ENCODE results near the gene NDUFA5.
A peak's percentile ranks its signal among the peaks of the same experiment; 100 is the strongest.

The NDUFA5 gene

GRCh38 chr7:123557398-123558288 lies at the start of gene NDUFA5:
TSS of gene NDUFA5 (minus strand) at chr7:123557818. CDS start at chr7:123557795, 23 bp downstream.
- DNase-seq (ENCODE audit: low spot score) = peak; percentile 95

DNA sequence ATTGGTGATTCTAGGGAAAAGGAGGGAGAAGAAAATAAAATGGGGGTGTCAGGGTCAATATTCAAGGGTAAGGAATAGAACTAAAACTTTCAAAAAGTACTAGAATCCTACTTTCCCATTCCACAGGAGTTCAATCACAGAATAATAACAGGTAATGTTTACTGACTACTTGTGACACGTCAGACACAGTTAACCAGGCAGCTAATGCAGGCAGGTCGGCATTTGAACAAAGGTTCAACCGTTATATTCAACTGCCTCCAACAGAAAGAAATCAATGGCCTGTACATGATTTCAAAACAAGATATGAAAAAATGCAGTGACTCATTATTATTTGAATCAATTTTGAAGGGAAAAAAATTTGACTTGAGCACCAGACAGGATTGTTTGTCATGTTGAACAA lies 47.1 kb upstream of the NDUFA5 start:
- no peak for DNase-seq (ENCODE audit: low spot score)

DNA sequence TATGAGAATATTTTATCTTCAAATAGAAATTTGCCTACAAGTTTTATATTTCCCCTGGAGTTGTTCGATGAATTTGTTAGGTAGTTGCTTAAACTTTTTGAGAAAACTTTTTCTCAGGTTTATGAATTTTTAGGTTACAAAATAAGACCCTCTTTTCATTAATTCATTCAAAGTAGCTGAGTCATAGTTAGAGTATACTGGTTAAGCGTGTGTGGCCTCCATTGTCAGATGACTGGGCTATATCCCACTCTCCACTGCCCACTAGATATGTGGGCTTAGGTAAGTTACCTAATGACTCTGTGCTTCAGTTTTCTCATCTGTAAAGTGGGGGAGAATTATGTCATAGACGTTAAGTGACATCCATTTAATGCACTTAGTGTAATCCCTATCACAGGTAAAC lies 45.0 kb upstream of the NDUFA5 start:
- DNase-seq (ENCODE audit: low spot score) = no peak

GRCh38 chr7:123601530-123601929 lies 43.9 kb upstream of the NDUFA5 start, which contains the start of gene ASB15:
TSS of gene ASB15 (plus strand) at chr7:123601821. CDS start at chr7:123614503, 12,682 bp downstream.
- DNase-seq (ENCODE audit: low spot score) = no peak

- DNase-seq (ENCODE audit: low spot score) = no peak
Observed at GRCh38 chr7:123600876-123601275, 43.3 kb upstream of the NDUFA5 start.

DNA sequence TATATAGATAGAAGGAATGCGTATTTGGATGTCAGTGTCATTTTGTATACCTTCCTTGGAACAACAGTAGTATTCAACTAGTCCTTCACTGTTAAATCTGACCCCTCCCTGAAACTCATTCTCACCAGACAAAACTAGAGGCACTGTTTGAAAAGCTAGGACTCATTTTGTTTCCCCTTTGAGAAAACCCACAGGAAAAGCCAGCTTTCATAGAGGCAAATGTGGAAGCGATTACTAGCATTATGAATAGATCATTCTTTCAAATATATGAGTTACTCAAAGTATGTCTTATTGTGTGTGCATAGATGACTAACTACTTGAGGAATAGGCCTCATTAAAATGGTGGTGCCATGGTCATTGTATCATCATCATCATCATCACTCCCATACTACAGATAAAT lies 42.1 kb upstream of the NDUFA5 start:
- DNase-seq (ENCODE audit: low spot score) = no peak

DNA sequence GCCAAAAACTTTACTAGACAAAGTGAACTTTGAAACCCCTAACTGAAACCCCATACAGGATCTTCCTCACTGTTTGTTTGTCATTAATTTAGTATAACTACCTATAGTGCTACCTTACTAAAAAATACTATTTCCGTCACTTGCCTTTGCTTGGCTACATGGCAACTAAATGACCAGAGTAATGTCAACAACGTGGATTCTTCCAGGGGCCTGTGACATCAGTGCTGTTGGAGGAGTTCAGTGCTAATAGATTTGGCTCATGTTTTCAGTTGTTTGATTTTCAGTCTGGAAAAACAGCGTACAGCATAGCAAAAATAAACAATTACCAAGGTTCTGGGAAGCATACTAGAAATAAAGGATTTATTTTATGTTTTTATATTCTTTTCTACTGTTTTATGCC lies 41.0 kb upstream of the NDUFA5 start:
- DNase-seq (ENCODE audit: low spot score) = no peak

DNA sequence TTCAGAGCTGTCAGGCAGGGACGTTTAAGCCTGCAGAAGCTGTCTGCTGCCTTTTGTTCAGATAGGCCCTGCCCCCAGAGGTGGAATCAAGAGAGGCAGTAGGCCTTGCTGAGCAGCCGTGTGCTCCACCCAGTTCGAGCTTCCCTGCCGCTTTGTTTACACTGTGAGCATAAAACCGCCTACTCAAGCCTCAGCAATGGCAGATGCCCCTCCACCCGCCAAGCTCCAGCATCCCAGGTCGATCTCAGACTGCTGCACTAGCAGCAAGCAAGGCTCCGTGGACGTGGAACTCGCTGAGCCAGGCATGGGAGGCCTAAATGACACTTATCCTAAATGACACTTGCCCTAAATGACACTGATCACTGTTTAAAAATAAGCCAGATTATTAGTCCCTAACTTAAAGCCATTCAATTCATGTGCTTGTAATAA lies 37.2 kb upstream of the NDUFA5 start:
- DNase-seq (ENCODE audit: low spot score) = no peak

GRCh38 chr7:123588376-123588775 lies 30.8 kb upstream of the NDUFA5 start:
- no peak for DNase-seq (ENCODE audit: low spot score)

DNA sequence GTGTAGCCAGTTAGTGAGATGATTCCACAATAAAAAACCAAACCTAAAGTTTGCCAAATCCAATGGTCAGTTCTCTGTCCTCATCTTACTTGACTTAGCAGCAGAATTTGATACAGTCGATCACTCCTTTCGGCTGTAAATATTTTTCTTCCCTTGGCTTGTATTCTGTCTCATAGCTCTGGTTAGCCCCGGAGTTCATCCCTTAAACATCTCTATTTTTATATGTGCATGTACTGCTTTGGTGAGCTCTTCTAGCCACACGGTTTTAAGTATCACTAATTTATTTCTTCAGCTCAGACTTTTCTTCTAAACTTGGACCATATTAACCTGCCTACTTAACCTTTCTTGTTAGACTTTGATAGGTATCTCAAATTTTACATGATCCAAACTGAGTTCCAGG lies 26.2 kb upstream of the NDUFA5 start:
- no peak for DNase-seq (ENCODE audit: low spot score)

DNA sequence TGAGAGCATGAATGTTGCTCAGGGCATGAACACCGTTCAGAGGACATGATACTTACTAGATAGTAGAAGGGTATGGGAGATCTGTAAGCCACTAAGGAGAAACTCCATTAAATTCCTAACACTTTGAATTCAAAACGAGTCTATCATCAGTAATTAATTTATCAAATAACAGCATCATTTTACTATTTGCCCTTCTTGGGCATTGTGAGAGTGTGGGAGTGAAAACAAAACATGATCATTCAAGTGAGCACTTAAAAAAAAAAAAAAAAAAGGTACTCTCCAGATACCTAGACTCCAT lies 23.5 kb upstream of the NDUFA5 start:
- no peak for DNase-seq (ENCODE audit: low spot score)

DNA sequence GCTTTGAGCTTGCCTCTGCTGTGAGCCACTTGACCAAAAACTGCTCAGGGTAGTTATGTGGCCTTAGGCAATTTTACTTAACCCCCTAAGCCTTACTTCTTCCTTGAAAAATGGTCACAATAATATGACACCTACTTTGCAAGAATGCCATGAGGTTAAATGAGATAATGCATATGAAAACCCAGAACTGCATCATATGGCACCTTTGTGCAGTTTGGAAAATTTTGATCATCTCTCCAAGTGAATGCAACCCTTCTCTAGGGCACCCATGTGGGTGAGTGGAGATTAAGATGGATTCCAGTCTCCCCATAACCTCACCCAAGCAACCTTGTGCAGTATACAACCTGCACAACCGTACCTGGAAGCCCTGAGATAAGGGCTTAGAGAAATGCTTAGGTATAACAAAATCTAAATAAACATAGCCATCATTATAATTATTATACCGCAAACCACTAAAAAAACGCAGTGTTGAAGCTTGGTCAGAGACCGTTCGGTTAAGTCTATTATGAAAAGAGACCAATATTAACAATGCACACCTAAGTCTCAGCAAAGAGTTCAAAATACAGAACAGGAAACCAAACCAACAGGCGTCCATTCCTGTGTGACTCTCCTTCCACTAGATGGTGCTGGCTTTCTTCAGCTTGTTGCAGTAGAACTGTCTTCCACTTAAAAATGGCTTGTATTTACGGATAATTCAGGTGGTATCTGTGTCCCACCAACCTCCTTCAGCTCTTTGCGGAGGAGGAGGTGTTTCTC lies 23.0 kb upstream of the NDUFA5 start:
- DNase-seq (ENCODE audit: low spot score) = no peak

- no peak for DNase-seq (ENCODE audit: low spot score)
Observed at GRCh38 chr7:123579416-123579815, 21.8 kb upstream of the NDUFA5 start.

GRCh38 chr7:123573896-123574467 lies 16.4 kb upstream of the NDUFA5 start:
- DNase-seq (ENCODE audit: low spot score) = no peak

DNA sequence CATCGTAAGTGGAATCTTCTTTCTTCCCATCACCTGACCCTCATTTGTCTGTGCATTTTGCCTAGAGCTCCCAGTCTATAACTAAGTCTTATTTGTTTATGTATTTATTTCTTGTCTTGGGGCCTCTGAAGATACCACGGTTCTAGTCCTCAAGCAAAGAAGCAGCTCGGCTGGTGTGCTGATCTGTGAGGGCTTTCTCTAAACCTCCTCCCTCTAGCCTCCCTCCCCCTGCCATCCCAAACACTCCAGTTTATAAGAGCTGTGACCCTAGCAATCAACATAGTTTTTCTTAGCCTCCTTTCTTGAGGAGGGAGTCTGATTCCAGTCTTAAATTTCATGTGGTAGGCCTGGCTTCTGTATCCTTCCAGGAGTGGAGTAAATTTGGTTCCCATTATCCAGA lies 15.7 kb upstream of the NDUFA5 start:
- DNase-seq (ENCODE audit: low spot score) = no peak

DNA sequence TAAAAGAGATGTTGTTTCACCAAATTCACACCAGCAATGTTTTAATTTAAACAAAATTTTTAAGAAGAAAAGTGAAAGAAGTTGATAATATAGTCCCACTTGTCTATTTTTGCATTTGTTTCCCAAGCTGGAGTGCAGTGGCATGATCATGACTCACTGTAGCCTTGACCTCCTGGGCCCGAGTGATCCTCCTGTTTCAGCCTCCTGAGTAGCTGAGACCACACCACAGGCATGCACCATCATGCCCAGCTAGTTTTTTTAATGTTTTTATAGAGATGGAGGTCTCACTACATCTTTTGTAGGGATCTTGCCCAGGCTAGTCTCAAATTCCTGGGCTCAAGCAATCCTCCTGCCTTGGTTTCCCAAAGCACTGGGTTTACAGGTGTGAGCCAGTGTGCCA lies 14.1 kb upstream of the NDUFA5 start:
- no peak for DNase-seq (ENCODE audit: low spot score)

- DNase-seq (ENCODE audit: low spot score) = no peak
Observed at GRCh38 chr7:123571187-123571586, 13.6 kb upstream of the NDUFA5 start.

- DNase-seq (ENCODE audit: low spot score) = no peak
Observed at GRCh38 chr7:123570390-123571182, 13.0 kb upstream of the NDUFA5 start.

DNA sequence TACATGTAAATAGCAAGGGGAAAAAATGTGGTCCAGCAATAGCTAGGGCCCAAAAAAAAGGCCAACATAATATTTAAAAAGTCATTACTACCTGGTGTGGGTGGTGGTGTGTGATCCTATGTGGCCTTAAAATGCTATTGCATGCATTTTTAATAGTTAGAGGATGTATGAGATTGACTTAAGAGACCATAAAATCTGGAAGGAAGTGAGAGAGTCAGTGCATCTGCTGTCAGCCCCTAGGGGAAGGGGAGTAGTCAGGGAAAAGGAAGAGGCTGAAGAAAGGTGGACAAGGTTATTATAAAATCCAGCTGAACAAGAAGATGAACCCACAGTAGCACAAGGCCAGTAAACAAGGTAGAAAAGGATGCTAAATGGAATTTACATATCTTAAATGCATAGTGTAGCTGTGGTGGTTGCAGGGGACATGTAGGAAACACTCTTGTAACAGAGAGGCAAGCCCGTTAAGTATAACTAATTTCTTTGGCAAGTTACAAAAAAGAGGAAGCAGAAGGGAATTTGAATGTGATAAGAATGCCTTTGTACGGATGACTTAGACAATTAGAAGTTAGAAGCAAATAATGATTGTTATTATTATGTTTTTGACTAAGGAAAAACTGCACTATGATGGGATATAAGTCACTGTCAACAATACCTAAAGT lies 11.9 kb upstream of the NDUFA5 start:
- DNase-seq (ENCODE audit: low spot score) = no peak

- no peak for DNase-seq (ENCODE audit: low spot score)
Observed at GRCh38 chr7:123562121-123562520, 4.5 kb upstream of the NDUFA5 start.

DNA sequence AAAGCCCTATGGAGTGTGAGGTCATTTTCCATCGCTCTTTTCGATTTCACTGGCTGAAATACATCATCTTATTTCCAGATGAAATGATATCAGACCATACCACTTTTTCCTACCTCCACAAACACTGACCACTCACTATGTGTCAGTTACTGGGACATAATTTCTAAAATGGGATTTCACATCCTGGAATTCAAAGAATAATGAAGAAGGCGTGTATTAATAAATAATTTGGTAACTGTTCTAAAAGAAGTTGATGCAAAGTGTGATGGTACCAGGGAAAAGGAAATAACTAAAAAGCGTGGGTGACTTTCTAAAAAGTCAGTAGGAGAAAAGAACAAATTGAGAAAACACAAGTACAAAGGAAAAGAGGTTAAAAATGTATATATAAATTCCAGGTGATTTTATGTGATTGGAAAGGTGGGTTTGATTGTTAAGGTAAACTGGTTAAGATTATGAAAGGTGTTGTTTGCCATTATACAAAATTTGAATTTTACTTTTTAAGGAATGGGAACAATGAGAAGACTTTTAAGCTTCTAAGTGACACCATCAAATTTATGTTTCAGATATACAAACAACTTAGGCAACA lies 764 bp upstream of the NDUFA5 start:
- DNase-seq (ENCODE audit: low spot score) = no peak

Measured in left forelimb (tissue), 1 donor.